ENCODE data around the gene UTF1. TPM values are rescaled to one million over a fixed set of nuclear protein-coding genes. Genes with fewer than 3 reads are reported as not detected.

The UTF1 gene
- total RNA-seq, 1 donor from 2014 or later: not detected

DNA sequence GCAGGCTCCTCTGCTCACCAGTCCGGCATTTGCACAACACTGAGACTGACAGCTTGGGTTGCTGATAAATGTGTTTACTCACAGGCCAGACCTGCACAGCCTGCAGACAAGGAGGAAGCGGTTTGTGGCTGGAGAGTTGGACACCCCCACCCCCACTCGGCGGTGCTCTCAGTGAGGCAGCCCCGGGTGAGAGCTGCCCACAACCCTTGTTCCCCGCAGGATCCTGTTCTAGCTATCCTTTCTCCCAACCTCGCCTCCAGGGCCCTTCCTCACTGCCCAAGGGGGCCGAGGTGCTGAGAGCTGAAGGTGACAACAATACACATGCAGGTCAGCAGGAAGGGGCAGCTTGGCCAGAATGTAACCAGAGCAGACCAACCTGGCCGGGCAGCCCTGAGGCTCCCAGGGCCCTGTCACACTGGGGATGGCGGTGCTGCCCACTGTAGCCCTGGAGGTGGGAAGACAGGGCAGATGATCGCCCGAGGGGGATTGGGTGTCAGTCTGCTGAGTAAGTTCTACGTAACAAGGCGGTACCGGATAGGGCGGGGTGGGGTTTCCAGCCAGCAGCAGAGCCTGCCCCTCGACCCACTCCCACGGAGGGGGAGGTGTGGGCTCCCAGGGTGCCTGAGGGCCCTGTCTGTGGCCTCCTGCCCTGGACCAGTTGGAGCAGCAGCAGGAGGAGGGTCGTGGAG is 48.7 kb downstream of the UTF1 start:
- Mint-ChIP-seq H3K27ac (no peak overlapping the region), H3K9me3 (no peaks in the 10 kb centered on the region), H3K4me1 (peaks cover 2% of the 10 kb centered on the region), H3K4me3 (no peak overlapping the region), H3K36me3 (peaks cover 3% of the 10 kb centered on the region), H3K27me3 (ENCODE audit: insufficient read depth, low read depth) (peaks cover 7% of the 10 kb centered on the region)
- Histone ChIP-seq H3K4me1 (peaks cover 22% of the 10 kb centered on the region), H3K9me3 (ENCODE audit: low read depth) (no peaks in the 10 kb centered on the region), H3K4me2 (no peak overlapping the region), H3K4me3 (no peak overlapping the region), H3K79me2 (ENCODE audit: low read depth) (no peaks in the 10 kb centered on the region), H2AFZ (replicated peaks) (no peak overlapping the region), H3K36me3 (no peaks in the 10 kb centered on the region), H4K20me1 (ENCODE audit: low read depth) (peaks cover 8% of the 10 kb centered on the region), H3K9ac (no peak overlapping the region), H3K27ac (no peak overlapping the region), H3F3A (ENCODE audit: low read depth) (peaks cover 15% of the 10 kb centered on the region), H3K27me3 (peaks cover 22% of the 10 kb centered on the region)
- DNase-seq (ENCODE audit: low spot score): no peak
- TF ChIP-seq EZH2 (IDR thresholded peaks at IDR 0.05) (no peak), EZH2phosphoT487 (IDR thresholded peaks at IDR 0.05) (no peak)
- TF ChIP-seq, protein P1, sequence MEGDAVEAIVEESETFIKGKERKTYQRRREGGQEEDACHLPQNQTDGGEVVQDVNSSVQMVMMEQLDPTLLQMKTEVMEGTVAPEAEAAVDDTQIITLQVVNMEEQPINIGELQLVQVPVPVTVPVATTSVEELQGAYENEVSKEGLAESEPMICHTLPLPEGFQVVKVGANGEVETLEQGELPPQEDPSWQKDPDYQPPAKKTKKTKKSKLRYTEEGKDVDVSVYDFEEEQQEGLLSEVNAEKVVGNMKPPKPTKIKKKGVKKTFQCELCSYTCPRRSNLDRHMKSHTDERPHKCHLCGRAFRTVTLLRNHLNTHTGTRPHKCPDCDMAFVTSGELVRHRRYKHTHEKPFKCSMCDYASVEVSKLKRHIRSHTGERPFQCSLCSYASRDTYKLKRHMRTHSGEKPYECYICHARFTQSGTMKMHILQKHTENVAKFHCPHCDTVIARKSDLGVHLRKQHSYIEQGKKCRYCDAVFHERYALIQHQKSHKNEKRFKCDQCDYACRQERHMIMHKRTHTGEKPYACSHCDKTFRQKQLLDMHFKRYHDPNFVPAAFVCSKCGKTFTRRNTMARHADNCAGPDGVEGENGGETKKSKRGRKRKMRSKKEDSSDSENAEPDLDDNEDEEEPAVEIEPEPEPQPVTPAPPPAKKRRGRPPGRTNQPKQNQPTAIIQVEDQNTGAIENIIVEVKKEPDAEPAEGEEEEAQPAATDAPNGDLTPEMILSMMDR (IDR thresholded peaks at IDR 0.05): no peak

GRCh38 chr10:133279326-133280226 is 49.6 kb downstream of the UTF1 start:
- Histone ChIP-seq H3K27me3 (peaks cover 22% of the 10 kb centered on the region), H3F3A (ENCODE audit: low read depth) (peaks cover 15% of the 10 kb centered on the region), H2AFZ (replicated peaks) (no peak overlapping the region), H3K4me2 (no peak overlapping the region), H3K4me3 (no peak overlapping the region), H3K36me3 (no peaks in the 10 kb centered on the region), H3K79me2 (ENCODE audit: low read depth) (no peaks in the 10 kb centered on the region), H3K9ac (no peak overlapping the region), H3K27ac (no peak overlapping the region), H3K4me1 (peaks cover 22% of the 10 kb centered on the region), H3K9me3 (ENCODE audit: low read depth) (no peaks in the 10 kb centered on the region), H4K20me1 (ENCODE audit: low read depth) (peaks cover 8% of the 10 kb centered on the region)
- Mint-ChIP-seq H3K4me3 (no peak overlapping the region), H3K9me3 (no peaks in the 10 kb centered on the region), H3K27me3 (ENCODE audit: insufficient read depth, low read depth) (peaks cover 8% of the 10 kb centered on the region), H3K4me1 (peaks cover 2% of the 10 kb centered on the region), H3K36me3 (peaks cover 7% of the 10 kb centered on the region), H3K27ac (no peak overlapping the region)
- TF ChIP-seq EZH2 (IDR thresholded peaks at IDR 0.05) (no peak), EZH2phosphoT487 (IDR thresholded peaks at IDR 0.05) (no peak)
- TF ChIP-seq, protein P1 (IDR thresholded peaks at IDR 0.05): no peak
- DNase-seq (ENCODE audit: low spot score): no peak

DNA sequence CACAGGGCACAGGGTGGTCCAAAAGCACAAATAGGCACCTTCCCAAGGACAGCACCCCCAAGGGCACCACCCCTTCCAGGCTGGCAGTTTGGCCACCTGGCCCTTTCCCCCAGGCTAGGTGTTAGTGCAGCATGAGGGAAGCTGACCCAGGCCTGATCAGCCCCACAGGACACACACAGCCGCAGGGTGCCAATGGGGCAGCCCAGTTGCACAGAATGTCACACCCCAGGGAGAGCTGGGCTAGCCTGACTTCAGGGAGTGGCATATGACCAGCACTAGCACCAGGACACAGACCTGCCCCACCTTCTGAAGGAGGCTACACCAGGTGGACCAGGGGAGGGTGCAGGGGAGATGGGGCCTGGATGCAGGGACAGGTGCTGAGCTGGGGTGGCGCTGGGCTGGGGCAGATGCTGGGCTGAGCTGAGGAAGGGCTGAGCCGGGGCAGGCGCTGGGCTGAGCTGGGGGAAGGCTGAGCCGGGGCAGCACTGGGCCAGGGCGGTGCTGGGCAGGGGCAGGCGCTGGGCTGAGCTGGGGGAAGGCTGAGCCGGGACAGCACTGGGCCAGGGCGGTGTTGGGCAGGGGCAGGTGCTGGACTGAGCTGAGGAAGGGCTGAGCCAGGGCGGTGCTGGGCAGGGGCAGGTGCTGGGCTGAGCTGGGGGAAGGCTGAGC is 50.5 kb downstream of the UTF1 start:
- H3K79me2 ChIP-seq (ENCODE audit: low read depth): no peaks in the 10 kb centered on the region
- TF ChIP-seq EZH2phosphoT487 (IDR thresholded peaks at IDR 0.05) (no peak), EZH2 (IDR thresholded peaks at IDR 0.05) (no peak)
- TF ChIP-seq, protein P1 (IDR thresholded peaks at IDR 0.05): no peak
- H3K9ac ChIP-seq: no peak overlapping the region
- DNase-seq (ENCODE audit: low spot score): no peak
- Mint-ChIP-seq H3K36me3 (peaks cover 10% of the 10 kb centered on the region), H3K4me1 (peaks cover 2% of the 10 kb centered on the region), H3K9me3 (no peaks in the 10 kb centered on the region), H3K27me3 (ENCODE audit: insufficient read depth, low read depth) (peaks cover 10% of the 10 kb centered on the region), H3K4me3 (no peak overlapping the region), H3K27ac (no peak overlapping the region)
- H4K20me1 ChIP-seq (ENCODE audit: low read depth): peaks cover 8% of the 10 kb centered on the region
- H3K27me3 ChIP-seq: peaks cover 16% of the 10 kb centered on the region
- H3K4me1 ChIP-seq: peaks cover 16% of the 10 kb centered on the region
- H2AFZ ChIP-seq (replicated peaks): no peak overlapping the region
- H3K4me3 ChIP-seq: no peak overlapping the region
- H3K4me2 ChIP-seq: no peak overlapping the region
- no peaks in the 10 kb centered on the region for H3K9me3 ChIP-seq (ENCODE audit: low read depth)
- no peak overlapping the region for H3K27ac ChIP-seq
- no peaks in the 10 kb centered on the region for H3K36me3 ChIP-seq
- H3F3A ChIP-seq (ENCODE audit: low read depth): peaks cover 13% of the 10 kb centered on the region
